Measurements from ENCODE around the gene INPP5A. TPM values are rescaled to one million over a fixed set of nuclear protein-coding genes. Genes with fewer than 3 reads are reported as not detected.

Gene INPP5A
- total and polyA plus RNA-seq, 4 donors, result 12.4 to 39.9 (median 28.2) TPM

DNA sequence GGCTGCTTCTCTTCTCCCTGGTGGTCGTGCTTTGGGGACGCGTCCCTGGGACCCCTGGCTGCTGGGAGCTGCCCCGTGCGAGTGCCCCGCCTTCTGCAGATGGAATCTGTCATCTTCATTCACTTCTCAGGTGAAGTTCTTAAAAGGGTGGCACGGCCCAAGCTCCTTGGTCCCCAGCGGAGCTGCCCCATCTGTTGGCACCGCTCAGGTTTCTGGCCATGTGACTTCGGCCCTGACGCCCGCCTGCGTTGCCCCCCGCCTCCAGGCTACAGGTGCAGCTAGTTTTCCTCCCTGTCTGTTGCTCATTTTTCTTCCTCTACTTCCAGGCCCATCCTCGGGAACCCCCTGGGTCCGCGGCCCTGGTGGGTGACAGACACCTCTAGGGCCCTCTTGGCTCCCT is 255.2 kb downstream of the INPP5A start:
- TF ChIP-seq, protein P1, sequence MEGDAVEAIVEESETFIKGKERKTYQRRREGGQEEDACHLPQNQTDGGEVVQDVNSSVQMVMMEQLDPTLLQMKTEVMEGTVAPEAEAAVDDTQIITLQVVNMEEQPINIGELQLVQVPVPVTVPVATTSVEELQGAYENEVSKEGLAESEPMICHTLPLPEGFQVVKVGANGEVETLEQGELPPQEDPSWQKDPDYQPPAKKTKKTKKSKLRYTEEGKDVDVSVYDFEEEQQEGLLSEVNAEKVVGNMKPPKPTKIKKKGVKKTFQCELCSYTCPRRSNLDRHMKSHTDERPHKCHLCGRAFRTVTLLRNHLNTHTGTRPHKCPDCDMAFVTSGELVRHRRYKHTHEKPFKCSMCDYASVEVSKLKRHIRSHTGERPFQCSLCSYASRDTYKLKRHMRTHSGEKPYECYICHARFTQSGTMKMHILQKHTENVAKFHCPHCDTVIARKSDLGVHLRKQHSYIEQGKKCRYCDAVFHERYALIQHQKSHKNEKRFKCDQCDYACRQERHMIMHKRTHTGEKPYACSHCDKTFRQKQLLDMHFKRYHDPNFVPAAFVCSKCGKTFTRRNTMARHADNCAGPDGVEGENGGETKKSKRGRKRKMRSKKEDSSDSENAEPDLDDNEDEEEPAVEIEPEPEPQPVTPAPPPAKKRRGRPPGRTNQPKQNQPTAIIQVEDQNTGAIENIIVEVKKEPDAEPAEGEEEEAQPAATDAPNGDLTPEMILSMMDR (IDR thresholded peaks at IDR 0.05; ENCODE audit: control extremely low read depth, extremely low read depth), result no peak
- H3K9ac ChIP-seq (ENCODE audit: insufficient read depth in 1 of 2, low read length in 2 of 2), result no peak overlapping the region
- WGBS, 2 donors, result 83 to 90% methylated on average over 17 of the region's 17 CpGs
- no peak for DNase-seq
- no peak for ATAC-seq (ENCODE audit: insufficient read depth, low FRiP score)
- no peak overlapping the region for H3K27ac ChIP-seq (ENCODE audit: low read depth in 1 of 2, low read length in 1 of 2)
- H3K9me3 ChIP-seq (ENCODE audit: control insufficient read depth in 4 of 4, insufficient read depth in 3 of 4, low read length in 3 of 4), result peaks cover 0 to 2% (median 0%) of the 10 kb centered on the region in 4 donors
- peaks cover 4 to 38% (median 21%) of the 10 kb centered on the region in 3 donors for H3K27me3 ChIP-seq (ENCODE audit: control insufficient read depth in 3 of 3, insufficient read depth in 3 of 3, low read length in 2 of 3)
- no peaks in the 10 kb centered on the region for H3K36me3 ChIP-seq (ENCODE audit: control insufficient read depth in 4 of 4, insufficient read depth in 4 of 4, low read length in 4 of 4)
- H3K4me3 ChIP-seq, result no peak overlapping the region
- peaks cover 0 to 3% (median 0%) of the 10 kb centered on the region in 5 donors for H3K4me1 ChIP-seq (ENCODE audit: control insufficient read depth in 5 of 5, insufficient read depth in 5 of 5, low read length in 5 of 5)

GRCh38 chr10:132793213-132793612 is 255.6 kb downstream of the INPP5A start:
- Histone ChIP-seq H3K4me1 (ENCODE audit: control insufficient read depth in 5 of 5, insufficient read depth in 5 of 5, low read length in 5 of 5) (no peaks in the 10 kb centered on the region), H3K36me3 (ENCODE audit: control insufficient read depth in 4 of 4, insufficient read depth in 4 of 4, low read length in 4 of 4) (no peaks in the 10 kb centered on the region), H3K27me3 (ENCODE audit: control insufficient read depth in 3 of 3, insufficient read depth in 3 of 3, low read length in 2 of 3) (peaks cover 4 to 38% (median 16%) of the 10 kb centered on the region in 3 donors), H3K9ac (ENCODE audit: insufficient read depth in 1 of 2, low read length in 2 of 2) (no peak overlapping the region), H3K27ac (ENCODE audit: low read depth in 1 of 2, low read length in 1 of 2) (no peak overlapping the region), H3K9me3 (ENCODE audit: control insufficient read depth in 4 of 4, insufficient read depth in 3 of 4, low read length in 3 of 4) (peaks cover 0 to 2% (median 0%) of the 10 kb centered on the region in 4 donors), H3K4me3 (no peak overlapping the region)
- ATAC-seq (ENCODE audit: insufficient read depth, low FRiP score) (no peak), DNase-seq (no peak)
- WGBS, 2 donors, result 87 to 89% methylated on average over 9 of the region's 9 CpGs
- TF ChIP-seq, protein P1 (IDR thresholded peaks at IDR 0.05; ENCODE audit: control extremely low read depth, extremely low read depth), result no peak

DNA sequence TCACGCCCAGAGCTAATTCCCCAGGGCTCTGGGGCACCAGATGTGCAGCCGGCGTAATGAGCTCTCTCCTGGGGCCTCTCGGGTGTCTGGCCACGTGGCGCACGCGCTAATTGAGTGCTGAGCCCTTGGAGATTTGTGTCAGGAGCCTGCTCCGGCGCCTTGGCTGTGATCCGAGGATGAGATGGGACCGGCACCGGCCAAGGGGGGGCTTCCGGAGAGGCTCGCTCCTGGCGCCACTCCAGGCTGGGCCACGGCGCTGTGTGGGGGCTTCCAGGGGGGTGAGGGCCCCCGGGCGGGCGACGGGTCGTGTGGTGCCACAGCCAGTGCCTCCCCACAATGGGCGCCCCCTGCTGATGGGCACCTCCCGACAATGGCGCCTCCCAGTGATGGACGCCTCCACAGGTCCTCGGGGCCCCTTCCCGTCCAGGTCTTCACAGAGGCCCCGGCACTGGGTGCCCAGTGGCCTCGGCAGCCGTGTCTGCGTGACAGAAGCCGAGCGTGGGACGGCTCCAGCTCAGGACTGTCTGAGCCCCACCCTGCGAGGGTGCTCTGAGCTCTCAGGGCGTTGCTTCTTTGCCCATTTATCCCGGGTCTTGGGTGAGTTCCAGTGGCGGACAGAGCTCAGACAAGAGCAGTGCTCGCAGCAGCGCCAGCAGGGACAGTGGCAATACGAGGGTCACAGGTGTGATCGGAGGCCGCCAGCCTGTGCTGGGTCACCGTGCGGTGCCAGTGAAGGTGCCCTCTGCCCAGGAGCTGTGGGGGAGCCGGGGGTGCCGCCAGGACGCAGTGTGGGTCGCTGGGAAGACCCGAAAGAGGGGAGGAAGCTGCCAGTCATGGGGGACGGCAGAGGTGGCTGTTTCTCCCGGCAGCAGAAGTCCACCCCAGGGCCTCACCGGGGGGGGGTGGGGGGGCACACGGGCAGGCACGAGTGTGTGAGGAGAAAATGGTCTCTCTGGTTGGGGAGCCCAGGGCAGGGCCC is 256.6 kb downstream of the INPP5A start:
- no peak for ATAC-seq (ENCODE audit: insufficient read depth, low FRiP score)

More for the DNA sequence above, 256.6 kb downstream of the INPP5A start:
- H3K4me1 ChIP-seq (ENCODE audit: control insufficient read depth in 5 of 5, insufficient read depth in 5 of 5, low read length in 5 of 5), result no peaks in the 10 kb centered on the region
- no peak for DNase-seq
- TF ChIP-seq, protein P1 (IDR thresholded peaks at IDR 0.05; ENCODE audit: control extremely low read depth, extremely low read depth), result no peak
- WGBS, 2 donors, result 62 to 68% methylated on average over 57 of the region's 57 CpGs
- no peak overlapping the region for H3K27ac ChIP-seq (ENCODE audit: low read depth in 1 of 2, low read length in 1 of 2)
- H3K27me3 ChIP-seq (ENCODE audit: control insufficient read depth in 3 of 3, insufficient read depth in 3 of 3, low read length in 2 of 3), result peaks cover 4 to 33% (median 7%) of the 10 kb centered on the region in 3 donors
- H3K9ac ChIP-seq (ENCODE audit: insufficient read depth in 1 of 2, low read length in 2 of 2), result no peak overlapping the region
- H3K4me3 ChIP-seq, result no peak overlapping the region
- peaks cover 0 to 2% (median 0%) of the 10 kb centered on the region in 4 donors for H3K9me3 ChIP-seq (ENCODE audit: control insufficient read depth in 4 of 4, insufficient read depth in 3 of 4, low read length in 3 of 4)
- H3K36me3 ChIP-seq (ENCODE audit: control insufficient read depth in 4 of 4, insufficient read depth in 4 of 4, low read length in 4 of 4), result no peaks in the 10 kb centered on the region
